ENCODE data around the gene RNF26.

RNF26 gene

GRCh38 chr11:119335091-119335654 lies 846 bp downstream of the RNF26 start:
- Mint-ChIP-seq H3K4me1 (ENCODE audit: low read depth in 2 of 2) (peaks cover 24 to 41% of the 10 kb centered on the region in 2 donors), H3K27ac (peak overlapping the region; percentile 95 to 96), H3K4me3 (peak overlapping the region; percentile 94 to 98), H3K9me3 (no peaks in the 10 kb centered on the region), H3K27me3 (peaks cover 12 to 23% of the 10 kb centered on the region in 2 donors), H3K36me3 (ENCODE audit: insufficient read depth) (peaks cover 15% of the 10 kb centered on the region)
- ATAC-seq (replicated peaks) (no peak), DNase-seq (no peak)

- Mint-ChIP-seq H3K27me3 (peaks cover 9 to 22% of the 10 kb centered on the region in 2 donors), H3K36me3 (ENCODE audit: insufficient read depth) (peaks cover 15% of the 10 kb centered on the region), H3K4me3 (peak overlapping the region; percentile 94 to 98), H3K4me1 (ENCODE audit: low read depth in 2 of 2) (peaks cover 26 to 41% of the 10 kb centered on the region in 2 donors), H3K9me3 (no peaks in the 10 kb centered on the region), H3K27ac (peak overlapping the region in 1 of 2 donors; percentile 60)
- DNase-seq = no peak
- ATAC-seq (replicated peaks) = no peak
Measured at GRCh38 chr11:119335655-119336543, 1.6 kb downstream of the RNF26 start.

GRCh38 chr11:119336744-119337469 lies 2.6 kb downstream of the RNF26 start:
- ATAC-seq (replicated peaks) = no peak
- H3K27me3 Mint-ChIP-seq = peaks cover 19 to 32% of the 10 kb centered on the region in 2 donors

GRCh38 chr11:119337581-119338317 lies 3.4 kb downstream of the RNF26 start:
- no peak overlapping the region for H3K4me3 Mint-ChIP-seq
- no peaks in the 10 kb centered on the region for H3K9me3 Mint-ChIP-seq
- H3K27ac Mint-ChIP-seq = no peak overlapping the region
- ATAC-seq (replicated peaks) = no peak
- DNase-seq = no peak
- peaks cover 31 to 41% of the 10 kb centered on the region in 2 donors for H3K4me1 Mint-ChIP-seq (ENCODE audit: low read depth in 2 of 2)
- peaks cover 23 to 40% of the 10 kb centered on the region in 2 donors for H3K27me3 Mint-ChIP-seq
- peaks cover 15% of the 10 kb centered on the region for H3K36me3 Mint-ChIP-seq (ENCODE audit: insufficient read depth)

More at GRCh38 chr11:119336744-119337469, 2.6 kb downstream of the RNF26 start:
- Mint-ChIP-seq H3K27ac (peak overlapping the region in 1 of 2 donors; percentile 56), H3K9me3 (no peaks in the 10 kb centered on the region), H3K4me1 (ENCODE audit: low read depth in 2 of 2) (peaks cover 31 to 41% of the 10 kb centered on the region in 2 donors), H3K36me3 (ENCODE audit: insufficient read depth) (peaks cover 15% of the 10 kb centered on the region), H3K4me3 (peak overlapping the region; percentile 68 to 98)
- DNase-seq = no peak

- peaks cover 29 to 47% of the 10 kb centered on the region in 2 donors for H3K27me3 Mint-ChIP-seq
- peaks cover 15% of the 10 kb centered on the region for H3K36me3 Mint-ChIP-seq (ENCODE audit: insufficient read depth)
- H3K4me1 Mint-ChIP-seq (ENCODE audit: low read depth in 2 of 2) = peaks cover 31 to 41% of the 10 kb centered on the region in 2 donors
- H3K4me3 Mint-ChIP-seq = peak overlapping the region in 1 of 2 donors; percentile 62
- H3K27ac Mint-ChIP-seq = no peak overlapping the region
- DNase-seq (peak; percentile 68 to 73 (median 70)), ATAC-seq (replicated peaks) (peak; percentile 35)
- H3K9me3 Mint-ChIP-seq = no peaks in the 10 kb centered on the region
Measured at GRCh38 chr11:119338318-119338890, 4.1 kb downstream of the RNF26 start.

DNA sequence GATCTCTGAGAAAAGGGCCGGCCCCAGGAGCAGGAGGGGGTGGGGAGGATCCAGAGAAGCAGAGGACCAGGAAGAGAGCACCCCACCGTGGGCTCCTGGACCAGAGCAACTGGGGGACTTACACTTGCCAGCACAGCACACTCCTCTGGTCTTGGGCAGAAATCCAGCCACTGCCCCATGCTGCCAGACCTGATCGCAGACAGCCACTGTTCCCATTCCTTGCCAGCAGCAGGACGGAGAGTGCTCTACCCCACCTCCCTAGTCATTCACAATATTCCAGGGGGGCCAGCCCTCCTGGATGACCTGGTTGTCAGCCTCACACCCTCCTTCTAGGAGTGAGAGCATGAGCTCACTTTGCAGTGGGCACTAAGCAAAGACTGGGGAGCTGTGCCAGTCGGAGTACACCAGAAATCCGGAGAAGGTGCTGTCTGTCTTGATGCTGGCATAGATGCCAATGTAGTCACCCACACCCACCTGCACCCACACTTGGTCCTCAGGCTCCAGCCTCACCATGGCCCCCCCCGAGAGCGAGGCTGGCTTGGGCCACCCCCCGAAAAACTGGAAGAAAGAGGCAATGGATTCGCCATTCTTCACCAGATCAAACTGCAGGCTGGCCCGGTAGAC lies 4.8 kb downstream of the RNF26 start:
- H3K4me3 Mint-ChIP-seq = peak overlapping the region; percentile 62 to 72

GRCh38 chr11:119339589-119340334 lies 5.4 kb downstream of the RNF26 start:
- peaks cover 42 to 60% of the 10 kb centered on the region in 2 donors for H3K27me3 Mint-ChIP-seq
- no peak overlapping the region for H3K27ac Mint-ChIP-seq
- DNase-seq (no peak), ATAC-seq (replicated peaks) (peak; percentile 24)
- H3K9me3 Mint-ChIP-seq = no peaks in the 10 kb centered on the region
- H3K4me1 Mint-ChIP-seq (ENCODE audit: low read depth in 2 of 2) = peaks cover 23 to 39% of the 10 kb centered on the region in 2 donors
- H3K36me3 Mint-ChIP-seq (ENCODE audit: insufficient read depth) = peaks cover 8% of the 10 kb centered on the region
- H3K4me3 Mint-ChIP-seq = peak overlapping the region; percentile 62 to 72

More for the DNA sequence above, 4.8 kb downstream of the RNF26 start:
- DNase-seq (no peak), ATAC-seq (replicated peaks) (no peak)
- H3K4me1 Mint-ChIP-seq (ENCODE audit: low read depth in 2 of 2) = peaks cover 29 to 41% of the 10 kb centered on the region in 2 donors
- H3K36me3 Mint-ChIP-seq (ENCODE audit: insufficient read depth) = peaks cover 15% of the 10 kb centered on the region
- H3K27me3 Mint-ChIP-seq = peaks cover 36 to 53% of the 10 kb centered on the region in 2 donors
- H3K9me3 Mint-ChIP-seq = no peaks in the 10 kb centered on the region
- H3K27ac Mint-ChIP-seq = no peak overlapping the region

DNA sequence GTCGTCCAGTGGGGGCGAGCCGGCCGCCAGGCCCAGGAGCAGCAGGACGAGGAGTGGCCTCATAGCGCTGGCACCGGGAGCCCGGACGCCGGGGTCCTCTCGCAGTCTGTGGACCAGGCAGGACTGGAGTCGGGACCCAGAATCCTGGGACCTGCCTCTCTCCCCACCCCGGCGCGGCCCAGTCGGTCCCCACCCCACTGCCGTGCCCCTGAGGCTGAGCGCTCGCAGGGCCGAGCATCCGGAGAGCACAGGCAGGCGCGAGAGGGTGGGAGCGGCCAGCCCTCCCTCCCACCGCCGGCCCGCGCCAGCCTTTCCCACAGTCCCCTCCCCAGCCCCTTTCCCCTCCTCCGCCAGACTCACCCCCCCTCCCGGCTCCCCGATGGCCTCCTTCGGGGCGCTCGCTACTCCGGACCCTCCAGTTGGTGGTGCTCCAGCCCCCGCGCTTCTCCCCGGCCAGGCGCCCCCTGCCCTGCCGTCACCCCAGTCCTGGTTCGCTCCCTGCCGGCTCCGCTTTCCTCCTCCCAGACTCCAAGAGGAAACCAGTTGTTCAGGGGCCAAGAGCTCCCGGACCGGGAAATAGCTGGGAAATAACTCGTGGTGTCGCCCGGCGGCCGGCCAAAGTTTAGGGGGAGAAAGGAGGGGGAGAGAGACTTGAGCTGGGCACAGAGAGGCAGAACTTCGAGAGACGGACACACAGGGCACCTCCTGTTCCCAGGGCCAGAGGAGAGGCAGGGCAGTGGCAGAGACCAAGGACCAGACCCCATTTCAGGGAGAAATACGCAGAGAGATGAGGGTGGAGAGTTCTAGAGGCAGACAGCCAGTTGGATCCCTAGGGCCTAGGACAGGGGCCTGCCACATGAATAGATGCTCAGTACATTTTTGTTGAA lies 6.3 kb downstream of the RNF26 start, which contains the start of gene C1QTNF5:
Gene C1QTNF5, minus strand, starts transcription at position 549 of the 887 bp plus-strand sequence. Its CDS starts 486 bp downstream, at position 63.
- H3K27ac Mint-ChIP-seq = peak within 1 kb of the TSS in 1 of 2 donors; percentile 42
- H3K27me3 Mint-ChIP-seq = peaks cover 48 to 68% of the 10 kb centered on the region in 2 donors
- no peaks in the 10 kb centered on the region for H3K9me3 Mint-ChIP-seq
- H3K36me3 Mint-ChIP-seq (ENCODE audit: insufficient read depth) = peaks cover 4% of the 10 kb centered on the region
- DNase-seq (no peak), ATAC-seq (replicated peaks) (peak; percentile 23)
- H3K4me1 Mint-ChIP-seq (ENCODE audit: low read depth in 2 of 2) = peaks cover 16 to 31% of the 10 kb centered on the region in 2 donors
- peak within 1 kb of the TSS in 1 of 2 donors; percentile 19 for H3K4me3 Mint-ChIP-seq

- peak overlapping the region in 1 of 2 donors; percentile 42 for H3K27ac Mint-ChIP-seq
- H3K27me3 Mint-ChIP-seq = peaks cover 55 to 75% of the 10 kb centered on the region in 2 donors
- no peak for DNase-seq
- H3K4me3 Mint-ChIP-seq = peak overlapping the region in 1 of 2 donors; percentile 19
- H3K9me3 Mint-ChIP-seq = no peaks in the 10 kb centered on the region
- ATAC-seq (replicated peaks) = no peak
- H3K36me3 Mint-ChIP-seq (ENCODE audit: insufficient read depth) = peaks cover 4% of the 10 kb centered on the region
- H3K4me1 Mint-ChIP-seq (ENCODE audit: low read depth in 2 of 2) = peaks cover 11 to 22% of the 10 kb centered on the region in 2 donors
Measured at GRCh38 chr11:119341222-119342022, 7.1 kb downstream of the RNF26 start.

- peaks cover 60 to 81% of the 10 kb centered on the region in 2 donors for H3K27me3 Mint-ChIP-seq
- no peak overlapping the region for H3K4me3 Mint-ChIP-seq
- peaks cover 10 to 19% of the 10 kb centered on the region in 2 donors for H3K4me1 Mint-ChIP-seq (ENCODE audit: low read depth in 2 of 2)
- no peak for ATAC-seq (replicated peaks)
- H3K27ac Mint-ChIP-seq = no peak overlapping the region
- H3K36me3 Mint-ChIP-seq (ENCODE audit: insufficient read depth) = peaks cover 4% of the 10 kb centered on the region
- no peaks in the 10 kb centered on the region for H3K9me3 Mint-ChIP-seq
- DNase-seq = no peak
Measured at GRCh38 chr11:119342023-119342300, 7.6 kb downstream of the RNF26 start.
